Psoas muscle (tissue), 8 donors: Measurements from ENCODE around the gene ATF7. TPM values are rescaled to one million over a fixed set of nuclear protein-coding genes. Genes with fewer than 3 reads are reported as not detected.
A peak's percentile ranks its signal among the peaks of the same experiment; 100 is the strongest.

Source experiments
- ATAC-seq, 4 donors: fragments of 200-7000 bp; cut with Tn5 transposase; one replicate each; pipeline ENCODE4 v1.9.1; 2020; ENCODE audit warnings: moderate library complexity in 3 of 4, mild to moderate bottlenecking in 2 of 4
- DNase-seq, 2 donors: peaks; one replicate each; pipeline ENCODE4 v3.0.0-alpha.2; 2020
- H3K27ac ChIP-seq: fragments of 200-600 bp; one replicate; pipeline ENCODE4 v1.8.0; 2022
- H3K27me3 ChIP-seq, 3 donors: fragments of 200-600 bp in 1 of 3; one replicate each; pipeline versions ENCODE4 v1.6.1 to v1.8.0; 2013 to 2022; ENCODE audit warnings: low read length in 2 of 3, mild to moderate bottlenecking in 2 of 3, moderate library complexity in 1 of 3; ENCODE audit not compliant: insufficient read depth in 3 of 3
- H3K36me3 ChIP-seq, 2 donors: fragments of 200-600 bp in 1 of 2; one replicate each; pipeline versions ENCODE4 v1.6.1 to v1.8.0; 2013 to 2022; ENCODE audit warnings: low read depth in 1 of 2, mild to moderate bottlenecking in 1 of 2, moderate library complexity in 1 of 2; ENCODE audit not compliant: insufficient read depth in 1 of 2
- H3K4me1 ChIP-seq: fragments of 200-600 bp; one replicate; pipeline ENCODE4 v1.8.0; 2022
- H3K4me3 ChIP-seq: fragments of 200-600 bp; one replicate; pipeline ENCODE4 v1.8.0; 2022; ENCODE audit warnings: mild to moderate bottlenecking
- H3K9me3 ChIP-seq: fragments of 200-600 bp; one replicate; pipeline ENCODE4 v1.8.0; 2022
- CTCF ChIP-seq: fragments of 200-600 bp; IDR thresholded peaks from one replicate; pipeline ENCODE4 v1.8.0; 2022; ENCODE audit warnings: antibody characterized with exemption
- WGBS, 3 donors: extraction: QIAGEN DNeasy Blood & Tissue Kit; methylation state at CpG; one replicate each; pipeline versions ENCODE4 v1.1.6 to v1.1.7; 2013; 5-methylcytosine and 5-hydroxymethylcytosine counted together
- intact Hi-C, 2 donors: fragments of 100-400 bp; cut with DNase I; formaldehyde crosslinking; loops; one replicate each; pipeline versions ENCODE4 v1.11.0 to v1.14.2; 2022
- polyA plus RNA-seq, 3 donors: library from polyadenylated mRNA; stranded (reverse); fragments of 200-250 nt; gene quantifications; one replicate each; pipeline ENCODE4 v1.2.3, GENCODE V29; 2013
- total RNA-seq, 4 donors: library from RNA; stranded (reverse); fragmentation: NEBNext Ultra II Directional in 2 of 4; extraction: Animal tissue kit (Norgen Biotek cat#: 25700) in 2 of 4; gene quantifications; one replicate each; pipeline versions ENCODE4 v1.2.1 to v1.2.4, GENCODE V29; 2021 to 2023
- donor health status: healthy with polysubstance abuse.
- donor health status: DM: no; HTN: no; CAD: no; lungs with moderate emphysema.
- donor health status: Bipolar disorder and iron deficiency.
- donor health status: healthy.
- donor health status: DM: yes; HTN: yes; CAD: no.
- donor health status: DM: no; HTN: no; CAD: no.
- donor health status: DM: no; HTN: no; CAD: no.
- donor health status: DM: yes; HTN: yes; CAD: no.

Gene ATF7
- total and polyA plus RNA-seq, 7 donors, result 15.7 to 32.3 (median 25.4) TPM

GRCh38 chr12:53577941-53578352 lies 48.2 kb downstream of the ATF7 start:
- ATAC-seq (no peak), DNase-seq (no peak)
- Histone ChIP-seq H3K36me3 (peaks cover 0 to 9% of the 10 kb centered on the region in 2 donors), H3K9me3 (no peaks in the 10 kb centered on the region), H3K27me3 (no peaks in the 10 kb centered on the region), H3K4me3 (no peak overlapping the region), H3K4me1 (no peaks in the 10 kb centered on the region), H3K27ac (no peak overlapping the region)
- intact Hi-C loops, result no loop called here
- WGBS, 3 donors, result 88 to 90% (median 89%) methylated on average over 4 of the region's 4 CpGs
- TF ChIP-seq CTCF, result no peak

DNA sequence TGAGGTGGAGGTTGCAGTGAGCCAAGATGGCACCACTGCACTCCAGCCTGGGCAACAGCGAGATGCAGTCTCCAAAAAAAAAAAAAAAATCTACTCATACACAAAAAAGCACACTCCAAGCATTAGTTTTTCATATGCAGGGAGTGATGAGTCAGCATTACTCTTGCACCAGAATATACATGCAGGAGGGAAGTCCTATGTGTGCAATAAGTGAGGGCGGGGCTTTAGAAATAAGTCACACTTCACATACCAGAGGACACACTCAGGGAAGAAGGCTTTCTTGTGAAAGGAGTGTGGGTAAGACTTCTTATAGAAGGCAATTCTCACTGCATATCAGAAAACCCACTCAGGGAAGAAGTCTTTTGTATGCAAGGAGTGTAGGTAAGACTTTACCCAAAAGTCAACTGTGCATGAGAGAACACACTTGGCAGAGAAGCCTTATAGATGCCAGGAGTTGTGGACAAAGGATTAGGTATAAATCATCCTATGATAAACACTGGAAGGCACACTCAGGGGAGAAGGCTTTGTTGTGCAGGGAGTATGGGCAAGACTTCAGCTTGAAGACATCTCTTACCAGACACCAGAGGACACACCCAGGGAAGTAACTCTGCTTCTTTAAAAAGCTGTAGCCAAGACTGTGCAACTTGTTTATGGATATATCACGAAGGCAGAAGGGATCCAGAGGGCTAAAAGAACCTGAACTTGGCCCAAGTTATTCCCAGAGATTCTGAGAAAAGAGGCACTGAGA lies 50.5 kb downstream of the ATF7 start:
- H3K27me3 ChIP-seq, result no peaks in the 10 kb centered on the region
- no peak overlapping the region for H3K27ac ChIP-seq
- peak in 1 of 4 donors; percentile 46 for ATAC-seq
- WGBS, 3 donors, result 77 to 94% (median 79%) methylated on average over 3 of the region's 3 CpGs
- no peaks in the 10 kb centered on the region for H3K4me1 ChIP-seq
- H3K36me3 ChIP-seq, result peaks cover 0 to 12% of the 10 kb centered on the region in 2 donors
- no peaks in the 10 kb centered on the region for H3K9me3 ChIP-seq
- no peak for TF ChIP-seq CTCF
- H3K4me3 ChIP-seq, result no peak overlapping the region
- intact Hi-C loops, result no loop called here
- DNase-seq, result no peak

- Histone ChIP-seq H3K4me1 (no peaks in the 10 kb centered on the region), H3K36me3 (peaks cover 0 to 12% of the 10 kb centered on the region in 2 donors), H3K27ac (no peak overlapping the region), H3K9me3 (no peaks in the 10 kb centered on the region), H3K27me3 (no peaks in the 10 kb centered on the region), H3K4me3 (no peak overlapping the region)
- ATAC-seq, result no peak
- DNase-seq, result no peak
- WGBS, 3 donors, result 80 to 88% (median 83%) methylated on average over 8 of the region's 8 CpGs
- no peak for TF ChIP-seq CTCF
- intact Hi-C loops, result no loop called here
These were observed 53.9 kb downstream of the ATF7 start for GRCh38 chr12:53572134-53572758.

DNA sequence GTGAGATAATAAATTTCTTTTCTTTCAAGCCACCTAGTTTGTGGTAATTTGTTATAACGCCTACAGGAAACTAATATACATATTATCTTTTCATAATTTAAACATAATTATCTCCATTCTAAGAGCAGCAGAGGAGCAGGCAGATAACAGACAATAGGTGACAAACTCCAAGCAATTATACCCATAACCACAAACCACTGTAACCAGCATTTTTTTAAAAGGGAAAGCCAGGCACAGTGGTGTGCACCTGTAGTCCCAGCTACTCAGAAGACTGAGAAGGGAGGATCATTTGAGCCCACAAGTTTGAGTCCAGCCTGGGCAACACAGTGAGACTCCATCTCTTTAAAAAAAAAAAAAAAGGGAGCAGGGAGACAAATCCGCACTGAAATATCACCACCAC lies 54.9 kb downstream of the ATF7 start:
- ATAC-seq (no peak), DNase-seq (no peak)
- no peaks in the 10 kb centered on the region for H3K4me1 ChIP-seq
- no peak for TF ChIP-seq CTCF
- intact Hi-C loops, result no loop called here
- no peaks in the 10 kb centered on the region for H3K27me3 ChIP-seq
- no peaks in the 10 kb centered on the region for H3K9me3 ChIP-seq
- H3K27ac ChIP-seq, result no peak overlapping the region
- H3K4me3 ChIP-seq, result no peak overlapping the region
- 91 to 98% (median 97%) methylated on average over 2 of the region's 2 CpGs for WGBS, 3 donors
- H3K36me3 ChIP-seq, result peaks cover 0 to 4% of the 10 kb centered on the region in 2 donors
